A549 (cell line): ENCODE measurements around the gene GSTCD. TPM values are rescaled to one million over a fixed set of nuclear protein-coding genes. Genes with fewer than 3 reads are reported as not detected.
"Not testable (repeated sequence)": the region's sequence is repeated elsewhere in the genome, so short reads cannot be mapped to it uniquely, and the experiment has no call there.

Experiments
- ATAC-seq, 2 experiments: fragments of 200-7000 bp in 1 of 2; fragments of >200 bp in 1 of 2; cut with Nextera tagmentation in 1 of 2; cut with Tn5 transposase in 1 of 2; 3 replicates each; pipeline versions ENCODE4 v1.8.0 to v1.9.1; 2018 to 2020; ENCODE audit warnings: mild to moderate bottlenecking in 1 of 2, moderate library complexity in 1 of 2
- CTCF ChIA-PET: fragments of 300-600 bp; sonication (Branson Sonifier 250); formaldehyde crosslinking; extraction: SDS; loops from one replicate; lab custom pipeline; 2021; ENCODE audit warnings: antibody characterized with exemption, inconsistent platforms; lab: Yijun Ruan, JAX
- POLR2A ChIA-PET: fragments of 350-600 bp; formaldehyde crosslinking; extraction: SDS; loops from one replicate; lab custom pipeline; 2021; ENCODE audit warnings: antibody characterized with exemption, inconsistent platforms; lab: Yijun Ruan, JAX
- DNase-seq, 2 experiments: peaks; one replicate each; pipeline versions ENCODE4 v3.0.0 to v3.0.0-alpha.2; 2011 to 2016; ENCODE audit warnings: low read depth in 1 of 2, low spot score in 1 of 2
- FAIRE-seq: peaks from 2 replicates; lab custom pipeline; 2011; peaks lifted over from hg19 to GRCh38; lab: Jason Lieb, UNC
- H3K27ac ChIP-seq, 2 experiments: fragments of >200 bp; sonication (Bioruptor Twin); formaldehyde crosslinking; 3 replicates each; pipeline ENCODE4 v1.5.1; 2016 to 2017
- H3K4me1 ChIP-seq: fragments of >200 bp; sonication (Bioruptor Twin); formaldehyde crosslinking; 3 replicates; pipeline ENCODE4 v1.6.1; 2016
- H3K4me2 ChIP-seq: fragments of >200 bp; sonication (Bioruptor Twin); formaldehyde crosslinking; 3 replicates; pipeline ENCODE4 v1.6.1; 2016
- H3K4me3 ChIP-seq: fragments of >200 bp; sonication (Bioruptor Twin); formaldehyde crosslinking; 3 replicates; pipeline ENCODE4 v1.5.1; 2016
- H3K9me3 ChIP-seq: fragments of >200 bp; sonication (Bioruptor Twin); formaldehyde crosslinking; 3 replicates; pipeline ENCODE4 v1.6.1; 2016
- CEBPB ChIP-seq, 2 experiments: fragments of >200 bp in 1 of 2; sonication (Bioruptor Twin) in 1 of 2; formaldehyde crosslinking in 1 of 2; IDR thresholded peaks; 2 replicates each; pipeline ENCODE4 v1.6.1; 2012 to 2016
- CHD4 ChIP-seq: fragments of 200-600 bp; sonication (generic); IDR thresholded peaks from 2 replicates; pipeline ENCODE4 v1.6.1; 2016; ENCODE audit warnings: antibody characterized with exemption, mild to moderate bottlenecking, borderline replicate concordance
- EP300 ChIP-seq, 2 experiments: fragments of >200 bp; sonication (Bioruptor Twin); formaldehyde crosslinking; IDR thresholded peaks; 2 replicates in 1 of 2; 3 replicates in 1 of 2; pipeline ENCODE4 v1.6.1; 2016 to 2017
- FOSL2 ChIP-seq, 2 experiments: fragments of 450-650 bp in 1 of 2; fragments of >200 bp in 1 of 2; sonication (Bioruptor Twin) in 1 of 2; formaldehyde crosslinking; IDR thresholded peaks; 2 replicates each; pipeline versions ENCODE4 v1.5.0 to v1.6.1; 2016 to 2020; ENCODE audit warnings: mild to moderate bottlenecking in 1 of 2, moderate library complexity in 1 of 2
- FOXS1 ChIP-seq: fragments of 250-450 bp; sonication (Bioruptor Pico); IDR thresholded peaks from 2 replicates; pipeline ENCODE4 v1.5.0; 2020; ENCODE audit warnings: mild to moderate bottlenecking, moderate library complexity
- HEYL ChIP-seq: fragments of 250-450 bp; sonication (Bioruptor Pico); IDR thresholded peaks from 2 replicates; pipeline ENCODE4 v1.8.0; 2021; ENCODE audit warnings: mild to moderate bottlenecking, moderate library complexity
- JUN ChIP-seq, 2 experiments: fragments of >200 bp; sonication (Bioruptor Twin); formaldehyde crosslinking; IDR thresholded peaks; 2 replicates in 1 of 2; 3 replicates in 1 of 2; pipeline ENCODE4 v1.6.1; 2016 to 2017
- MAFK ChIP-seq: fragments of 450-650 bp; IDR thresholded peaks from 2 replicates; pipeline ENCODE4 v1.6.1; 2014; ENCODE audit not compliant: partially characterized antibody
- PHF8 ChIP-seq: fragments of 200-600 bp; sonication (generic); IDR thresholded peaks from 2 replicates; pipeline ENCODE4 v1.6.1; 2016; ENCODE audit warnings: low read depth, mild to moderate bottlenecking, antibody characterized with exemption, moderate library complexity, borderline replicate concordance
- POLR2A ChIP-seq: IDR thresholded peaks from 2 replicates; pipeline ENCODE4 v1.6.1; 2012; ENCODE audit warnings: mild to moderate bottlenecking, low read length
- RARB ChIP-seq: fragments of 250-450 bp; sonication (Bioruptor Pico); IDR thresholded peaks from 2 replicates; pipeline ENCODE4 v1.8.0; 2021; ENCODE audit warnings: mild to moderate bottlenecking, moderate library complexity
- RFX5 ChIP-seq: fragments of 450-650 bp; IDR thresholded peaks from 2 replicates; pipeline ENCODE4 v1.7.1; 2014; ENCODE audit warnings: antibody characterized with exemption, mild to moderate bottlenecking, moderate library complexity
- TP53 ChIP-seq: fragments of 250-450 bp; sonication (Bioruptor Pico); IDR thresholded peaks from 2 replicates; pipeline ENCODE4 v1.5.0; 2021; ENCODE audit warnings: mild to moderate bottlenecking, moderate library complexity
- WGBS: methylation state at CpG from one replicate; pipeline ENCODE4 v1.1.6; 2017; ENCODE audit errors: missing lambda C conversion rate; 5-methylcytosine and 5-hydroxymethylcytosine counted together
- polyA plus RNA-seq, 4 experiments: library from polyadenylated mRNA; depleted of rRNA in 3 of 4; stranded (reverse); fragments of >200 nt; fragmentation: RNase III in 1 of 4; extraction: RNeasy Plus Mini Kit Qiagen cat#74134 plus additional on column Dnase treatment in 1 of 4; gene quantifications; 2 replicates in 3 of 4; 3 replicates in 1 of 4; pipeline ENCODE4 v1.2.3, GENCODE V29; 2011 to 2017
- TF ChIP-seq, protein P1 (sequence below): fragments of >200 bp; sonication (Bioruptor Twin); formaldehyde crosslinking; IDR thresholded peaks from 3 replicates; pipeline ENCODE4 v1.5.1; 2016
- TF ChIP-seq, protein P2 (sequence below): fragments of 250-450 bp; sonication (Bioruptor Pico); IDR thresholded peaks from 2 replicates; pipeline ENCODE4 v1.5.0; 2020; ENCODE audit warnings: low read depth, mild to moderate bottlenecking, moderate library complexity
- TF ChIP-seq, protein P3 (sequence below): fragments of 450-650 bp; IDR thresholded peaks from 2 replicates; pipeline ENCODE4 v1.6.1; 2014; ENCODE audit warnings: antibody characterized with exemption

The GSTCD gene
- polyA plus RNA-seq, 2 of the 4 experiments (the other 2 are of a cell fraction) = 10.0 to 28.7 TPM

DNA sequence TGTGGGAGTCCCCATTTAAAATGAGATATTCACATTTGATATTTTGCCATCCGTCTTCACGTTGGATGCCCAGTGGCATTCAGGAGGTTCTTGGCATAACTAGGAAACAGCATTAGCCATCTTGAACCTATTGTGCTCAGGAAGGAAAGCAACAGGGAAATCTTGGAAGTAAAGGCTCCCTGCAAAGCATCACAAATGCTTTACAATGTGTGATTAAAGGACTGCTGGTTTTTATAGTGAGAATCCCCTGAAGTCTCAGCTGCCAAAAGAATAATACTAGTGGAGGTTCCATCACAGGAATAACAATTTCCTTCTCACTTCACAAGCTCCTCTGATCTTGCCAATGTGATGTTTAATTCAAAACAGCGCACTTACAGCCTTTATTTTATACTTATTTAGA is 137.0 kb downstream of the GSTCD start:
- ChIA-PET POLR2A (no interaction called here), CTCF (no interaction called here)

DNA sequence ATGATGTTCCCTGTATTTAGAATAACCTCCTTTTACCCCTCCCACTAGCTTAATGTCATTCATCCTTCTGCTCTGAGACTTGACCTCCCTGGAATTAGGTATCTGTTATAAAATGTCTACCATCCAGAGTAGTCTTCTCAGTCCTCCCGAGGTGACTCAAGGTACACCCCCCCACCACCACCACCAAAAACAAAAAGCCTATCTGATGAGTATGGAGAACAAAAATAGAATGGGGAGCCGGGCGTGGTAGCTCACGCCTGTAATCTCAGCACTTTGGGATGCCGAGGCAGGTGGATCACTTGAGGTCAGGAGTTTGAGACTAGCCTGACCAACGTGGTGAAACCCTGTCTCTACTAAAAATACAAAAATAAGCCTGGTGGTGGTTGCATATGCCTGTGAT is 139.8 kb downstream of the GSTCD start:
- H3K9me3 ChIP-seq, CTCF ChIA-PET, H3K27ac ChIP-seq, DNase-seq, ATAC-seq, H3K4me3 ChIP-seq, H3K4me2 ChIP-seq, FAIRE-seq, POLR2A ChIA-PET: not testable (repeated sequence)
- WGBS = 79% methylated on average over 6 of the region's 6 CpGs
- H3K4me1 ChIP-seq = peaks cover 12% of the 10 kb centered on the region; the same call in 2 of the 3 replicates

More for the DNA sequence above, 137.0 kb downstream of the GSTCD start:
- 97% methylated on average over 3 of the region's 3 CpGs for WGBS
- FAIRE-seq = no peak
- TF ChIP-seq TP53 (CRISPR knock-in tag) = no peak
- TF ChIP-seq, protein P1, sequence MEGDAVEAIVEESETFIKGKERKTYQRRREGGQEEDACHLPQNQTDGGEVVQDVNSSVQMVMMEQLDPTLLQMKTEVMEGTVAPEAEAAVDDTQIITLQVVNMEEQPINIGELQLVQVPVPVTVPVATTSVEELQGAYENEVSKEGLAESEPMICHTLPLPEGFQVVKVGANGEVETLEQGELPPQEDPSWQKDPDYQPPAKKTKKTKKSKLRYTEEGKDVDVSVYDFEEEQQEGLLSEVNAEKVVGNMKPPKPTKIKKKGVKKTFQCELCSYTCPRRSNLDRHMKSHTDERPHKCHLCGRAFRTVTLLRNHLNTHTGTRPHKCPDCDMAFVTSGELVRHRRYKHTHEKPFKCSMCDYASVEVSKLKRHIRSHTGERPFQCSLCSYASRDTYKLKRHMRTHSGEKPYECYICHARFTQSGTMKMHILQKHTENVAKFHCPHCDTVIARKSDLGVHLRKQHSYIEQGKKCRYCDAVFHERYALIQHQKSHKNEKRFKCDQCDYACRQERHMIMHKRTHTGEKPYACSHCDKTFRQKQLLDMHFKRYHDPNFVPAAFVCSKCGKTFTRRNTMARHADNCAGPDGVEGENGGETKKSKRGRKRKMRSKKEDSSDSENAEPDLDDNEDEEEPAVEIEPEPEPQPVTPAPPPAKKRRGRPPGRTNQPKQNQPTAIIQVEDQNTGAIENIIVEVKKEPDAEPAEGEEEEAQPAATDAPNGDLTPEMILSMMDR = no peak
- Histone ChIP-seq H3K27ac (no peak overlapping the region), H3K9me3 (no peaks in the 10 kb centered on the region), H3K4me1 (peaks cover 7% of the 10 kb centered on the region; the same call in 2 of the 3 replicates), H3K4me2 (no peak overlapping the region), H3K4me3 (no peak overlapping the region)
- DNase-seq = no peak
- ATAC-seq = no peak

DNA sequence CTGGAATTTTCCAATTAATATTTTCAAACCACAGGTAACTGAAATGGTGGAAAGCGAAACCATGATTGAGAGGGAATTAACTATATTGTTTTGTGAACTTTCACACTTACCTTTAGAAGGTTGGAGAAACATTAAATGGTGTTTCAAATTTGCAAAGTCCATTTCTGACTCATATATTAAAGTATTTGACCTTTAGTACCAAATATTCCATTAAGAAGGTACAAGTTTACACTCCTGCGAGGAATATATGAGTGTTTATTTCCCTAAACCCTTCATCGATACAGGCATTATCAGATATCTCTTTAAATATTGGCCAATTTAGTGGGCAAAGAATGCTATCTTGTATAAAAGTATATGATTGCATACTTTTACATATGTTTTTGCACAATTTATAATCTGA is 142.6 kb downstream of the GSTCD start:
- TF ChIP-seq POLR2A = no peak
- no peak for TF ChIP-seq CHD4
- no peak for TF ChIP-seq PHF8
- TF ChIP-seq, protein P2, sequence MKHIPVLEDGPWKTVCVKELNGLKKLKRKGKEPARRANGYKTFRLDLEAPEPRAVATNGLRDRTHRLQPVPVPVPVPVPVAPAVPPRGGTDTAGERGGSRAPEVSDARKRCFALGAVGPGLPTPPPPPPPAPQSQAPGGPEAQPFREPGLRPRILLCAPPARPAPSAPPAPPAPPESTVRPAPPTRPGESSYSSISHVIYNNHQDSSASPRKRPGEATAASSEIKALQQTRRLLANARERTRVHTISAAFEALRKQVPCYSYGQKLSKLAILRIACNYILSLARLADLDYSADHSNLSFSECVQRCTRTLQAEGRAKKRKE (CRISPR knock-in tag) = no peak
- TF ChIP-seq CEBPB (IDR thresholded peaks at IDR 0.05) = no peak
- no peak for TF ChIP-seq HEYL (CRISPR knock-in tag)
- no peak for TF ChIP-seq RARB (CRISPR knock-in tag)
- TF ChIP-seq MAFK = no peak
- TF ChIP-seq TP53 (CRISPR knock-in tag) = no peak
- Histone ChIP-seq H3K4me3 (no peak overlapping the region), H3K27ac (no peak overlapping the region), H3K9me3 (no peaks in the 10 kb centered on the region), H3K4me1 (0 out of 3 replicates have a peak, but pooled peaks cover 5% of the 10 kb centered on the region), H3K4me2 (no peak overlapping the region)
- POLR2A ChIA-PET = no interaction called here
- FAIRE-seq = no peak
- ATAC-seq = no peak
- WGBS = 81% methylated on average over 3 of the region's 3 CpGs
- CTCF ChIA-PET = no interaction called here
- no peak for DNase-seq

DNA sequence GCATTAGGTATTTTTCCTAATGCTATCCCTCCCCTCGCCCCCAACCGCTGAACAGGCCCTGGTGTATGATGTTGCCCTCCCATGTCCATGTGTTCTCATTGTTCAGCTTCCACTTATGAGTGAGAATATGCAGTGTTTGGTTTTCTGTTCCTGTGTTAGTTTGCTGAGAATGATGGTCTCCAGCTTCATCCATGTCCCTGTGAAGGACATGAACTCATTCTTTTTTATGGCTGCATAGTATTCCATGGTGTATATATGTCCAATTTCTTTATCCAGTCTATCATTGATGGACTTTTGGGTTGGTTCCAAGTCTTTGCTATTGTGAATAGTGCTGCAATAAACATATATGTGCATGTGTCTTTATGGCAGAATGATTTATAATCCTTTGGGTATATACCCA is 143.6 kb downstream of the GSTCD start:
- POLR2A ChIA-PET = not testable (repeated sequence)

DNA sequence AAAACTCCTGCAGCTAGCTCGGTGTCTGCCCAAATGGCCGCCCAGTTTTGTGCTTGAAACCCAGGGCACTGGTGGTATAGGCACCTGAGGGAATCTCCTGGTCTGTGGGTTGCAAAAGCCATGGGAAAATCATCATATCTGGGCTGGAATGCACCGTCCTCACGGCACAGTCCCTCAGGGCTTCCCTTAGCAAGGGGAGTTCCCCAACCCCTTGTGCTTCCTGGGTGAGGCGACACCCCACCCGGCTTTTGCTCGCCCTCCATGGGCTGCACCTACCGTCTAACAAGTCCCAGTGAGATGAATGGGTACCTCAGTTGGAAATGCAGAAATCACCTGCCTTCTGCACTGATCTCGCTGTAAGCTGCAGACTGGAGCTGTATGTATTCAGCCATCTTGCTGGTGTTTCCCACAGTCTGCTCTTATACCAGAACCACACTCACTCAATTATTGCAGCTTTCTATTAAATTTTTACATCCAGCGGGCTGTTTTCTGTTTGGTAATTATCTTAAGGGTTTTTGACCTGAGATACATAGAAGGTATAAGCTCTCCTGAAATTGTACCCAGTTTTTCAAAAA is 150.0 kb downstream of the GSTCD start:
- ChIA-PET CTCF (no interaction called here), POLR2A (no interaction called here)
- no peak overlapping the region for H3K4me2 ChIP-seq
- WGBS = 85% methylated on average over 8 of the region's 10 CpGs
- no peaks in the 10 kb centered on the region for H3K4me1 ChIP-seq
- no peak overlapping the region for H3K27ac ChIP-seq
- TF ChIP-seq, protein P1 = no peak
- TF ChIP-seq EP300 (IDR thresholded peaks at IDR 0.05) (no peak), FOXS1 (no peak), CEBPB (IDR thresholded peaks at IDR 0.05) (no peak), RFX5 (no peak), JUN (IDR thresholded peaks at IDR 0.05) (no peak), FOSL2 (IDR thresholded peaks at IDR 0.05) (no peak), FOSL2 (CRISPR knock-in tag; IDR thresholded peaks at IDR 0.05) (no peak)
- TF ChIP-seq, protein P3, sequence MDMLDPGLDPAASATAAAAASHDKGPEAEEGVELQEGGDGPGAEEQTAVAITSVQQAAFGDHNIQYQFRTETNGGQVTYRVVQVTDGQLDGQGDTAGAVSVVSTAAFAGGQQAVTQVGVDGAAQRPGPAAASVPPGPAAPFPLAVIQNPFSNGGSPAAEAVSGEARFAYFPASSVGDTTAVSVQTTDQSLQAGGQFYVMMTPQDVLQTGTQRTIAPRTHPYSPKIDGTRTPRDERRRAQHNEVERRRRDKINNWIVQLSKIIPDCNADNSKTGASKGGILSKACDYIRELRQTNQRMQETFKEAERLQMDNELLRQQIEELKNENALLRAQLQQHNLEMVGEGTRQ = no peak
- DNase-seq (no peak), FAIRE-seq (no peak), ATAC-seq (no peak)
- no peak overlapping the region for H3K4me3 ChIP-seq
- H3K9me3 ChIP-seq = peaks cover 7% of the 10 kb centered on the region; the same call in 2 of the 3 replicates

More for the DNA sequence above, 143.6 kb downstream of the GSTCD start:
- ATAC-seq, H3K27ac ChIP-seq, FAIRE-seq, H3K4me3 ChIP-seq, CTCF ChIA-PET, DNase-seq, H3K4me2 ChIP-seq, H3K4me1 ChIP-seq, H3K9me3 ChIP-seq: not testable (repeated sequence)
- WGBS = 87% methylated on average over 2 of the region's 2 CpGs
